ENCODE measurements around the gene MAGI3.

DNA sequence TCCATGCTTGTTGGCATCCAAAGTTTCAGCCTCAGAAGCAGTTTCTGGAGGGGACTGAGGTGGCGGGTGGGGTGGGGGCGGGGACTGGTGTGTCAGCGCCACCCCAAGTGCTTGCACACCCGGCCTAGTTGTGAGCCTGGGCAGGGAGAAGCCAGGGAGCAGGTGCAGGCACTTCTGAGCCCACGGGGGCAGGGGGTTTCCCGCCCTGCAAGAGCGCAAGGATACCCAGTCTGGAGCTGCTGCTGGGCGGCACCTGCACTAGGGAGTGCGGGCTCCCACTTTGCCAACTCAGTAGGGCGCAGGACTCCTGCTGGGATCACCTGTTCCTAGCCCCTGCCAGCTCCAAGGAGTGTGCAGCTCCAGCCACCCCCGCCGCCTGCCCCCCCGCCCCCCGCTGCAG lies 33.5 kb downstream of the MAGI3 start:
- TF ChIP-seq, protein P1, sequence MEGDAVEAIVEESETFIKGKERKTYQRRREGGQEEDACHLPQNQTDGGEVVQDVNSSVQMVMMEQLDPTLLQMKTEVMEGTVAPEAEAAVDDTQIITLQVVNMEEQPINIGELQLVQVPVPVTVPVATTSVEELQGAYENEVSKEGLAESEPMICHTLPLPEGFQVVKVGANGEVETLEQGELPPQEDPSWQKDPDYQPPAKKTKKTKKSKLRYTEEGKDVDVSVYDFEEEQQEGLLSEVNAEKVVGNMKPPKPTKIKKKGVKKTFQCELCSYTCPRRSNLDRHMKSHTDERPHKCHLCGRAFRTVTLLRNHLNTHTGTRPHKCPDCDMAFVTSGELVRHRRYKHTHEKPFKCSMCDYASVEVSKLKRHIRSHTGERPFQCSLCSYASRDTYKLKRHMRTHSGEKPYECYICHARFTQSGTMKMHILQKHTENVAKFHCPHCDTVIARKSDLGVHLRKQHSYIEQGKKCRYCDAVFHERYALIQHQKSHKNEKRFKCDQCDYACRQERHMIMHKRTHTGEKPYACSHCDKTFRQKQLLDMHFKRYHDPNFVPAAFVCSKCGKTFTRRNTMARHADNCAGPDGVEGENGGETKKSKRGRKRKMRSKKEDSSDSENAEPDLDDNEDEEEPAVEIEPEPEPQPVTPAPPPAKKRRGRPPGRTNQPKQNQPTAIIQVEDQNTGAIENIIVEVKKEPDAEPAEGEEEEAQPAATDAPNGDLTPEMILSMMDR (conservative IDR thresholded peaks at IDR 0.05 in 1 of 2, IDR thresholded peaks at IDR 0.05 in 1 of 2; ENCODE audit: low read depth in 1 of 2, low read length in 2 of 2), result no peak
- TF ChIP-seq EZH2 (IDR thresholded peaks at IDR 0.05; ENCODE audit: low read length, missing control alignments), result no peak
